ENCODE measurements around the gene DCTN2. TPM values are rescaled to one million over a fixed set of nuclear protein-coding genes. Genes with fewer than 3 reads are reported as not detected.
"Not testable (repeated sequence)": the region's sequence is repeated elsewhere in the genome, so short reads cannot be mapped to it uniquely, and the experiment has no call there.

Gene DCTN2
- total and polyA plus RNA-seq, 7 experiments from 2014 or later: 52.1 to 78.8 (median 63.0) TPM

- H3K4me3 ChIP-seq (ENCODE audit: low read length); H3K4me1 Mint-ChIP-seq; H3K27ac Mint-ChIP-seq; H3K27ac ChIP-seq (ENCODE audit: low read depth, low read length); H3K9me3 Mint-ChIP-seq; H3K4me3 Mint-ChIP-seq; H3K27me3 ChIP-seq (ENCODE audit: control insufficient read depth in 2 of 2, insufficient read depth in 2 of 2, low read length in 2 of 2); CTCF ChIA-PET; intact Hi-C loops (cut with micrococcal nuclease); ATAC-seq; H3K4me1 ChIP-seq (ENCODE audit: control insufficient read depth in 2 of 2, insufficient read depth in 2 of 2, low read length in 2 of 2); H3K36me3 Mint-ChIP-seq; H3K36me3 ChIP-seq (ENCODE audit: control insufficient read depth in 2 of 3, insufficient read depth in 3 of 3, low read length in 3 of 3); H3K9me3 ChIP-seq (ENCODE audit: control insufficient read depth in 2 of 3, low read length in 3 of 3); POLR2A ChIA-PET; DNase-seq: not testable (repeated sequence)
- peaks cover 0 to 19% (median 4%) of the 10 kb centered on the region in 5 donors for H3K27me3 Mint-ChIP-seq
Observed at GRCh38 chr12:57561117-57561516, 14.1 kb upstream of the DCTN2 start.

- peaks cover 0 to 7% (median 0%) of the 10 kb centered on the region in 7 donors for H3K4me1 Mint-ChIP-seq
- peaks cover 0 to 5% (median 0%) of the 10 kb centered on the region in 5 donors for H3K36me3 Mint-ChIP-seq
- no peak overlapping the region for H3K4me3 Mint-ChIP-seq
- H3K27ac Mint-ChIP-seq: no peak overlapping the region
- Histone ChIP-seq H3K4me3 (ENCODE audit: low read length) (no peak overlapping the region), H3K9me3 (ENCODE audit: control insufficient read depth in 2 of 3, low read length in 3 of 3) (no peaks in the 10 kb centered on the region), H3K4me1 (ENCODE audit: control insufficient read depth in 2 of 2, insufficient read depth in 2 of 2, low read length in 2 of 2) (no peaks in the 10 kb centered on the region), H3K36me3 (ENCODE audit: control insufficient read depth in 2 of 3, insufficient read depth in 3 of 3, low read length in 3 of 3) (no peaks in the 10 kb centered on the region), H3K27me3 (ENCODE audit: control insufficient read depth in 2 of 2, insufficient read depth in 2 of 2, low read length in 2 of 2) (no peaks in the 10 kb centered on the region), H3K27ac (ENCODE audit: low read depth, low read length) (no peak overlapping the region)
- no peak for DNase-seq
- no peak for ATAC-seq
- no peaks in the 10 kb centered on the region for H3K9me3 Mint-ChIP-seq
- ChIA-PET POLR2A (no interaction called here), CTCF (no interaction called here)
- intact Hi-C loops (cut with micrococcal nuclease): no loop called here
- H3K27me3 Mint-ChIP-seq: peaks cover 0 to 19% (median 4%) of the 10 kb centered on the region in 5 donors
Observed at GRCh38 chr12:57560516-57560915, 13.5 kb upstream of the DCTN2 start.

- ChIA-PET POLR2A (interaction anchor here (0.9 kb wide), 1 partner anchor 39 kb away, joined by 3 read pairs; no protein-coding TSS in a partner anchor), CTCF (no interaction called here)
- no peak overlapping the region for H3K4me3 Mint-ChIP-seq
- no peak overlapping the region for H3K27ac Mint-ChIP-seq
- Histone ChIP-seq H3K4me3 (ENCODE audit: low read length) (no peak overlapping the region), H3K36me3 (ENCODE audit: control insufficient read depth in 2 of 3, insufficient read depth in 3 of 3, low read length in 3 of 3) (no peaks in the 10 kb centered on the region), H3K27ac (ENCODE audit: low read depth, low read length) (no peak overlapping the region), H3K4me1 (ENCODE audit: control insufficient read depth in 2 of 2, insufficient read depth in 2 of 2, low read length in 2 of 2) (no peaks in the 10 kb centered on the region), H3K27me3 (ENCODE audit: control insufficient read depth in 2 of 2, insufficient read depth in 2 of 2, low read length in 2 of 2) (no peaks in the 10 kb centered on the region), H3K9me3 (ENCODE audit: control insufficient read depth in 2 of 3, low read length in 3 of 3) (no peaks in the 10 kb centered on the region)
- ATAC-seq (no peak), DNase-seq (no peak)
- intact Hi-C loops (cut with micrococcal nuclease): no loop called here
- H3K36me3 Mint-ChIP-seq: peaks cover 0 to under 1% (median 0%) of the 10 kb centered on the region in 5 donors
- peaks cover 0 to 7% (median 0%) of the 10 kb centered on the region in 7 donors for H3K4me1 Mint-ChIP-seq
- no peaks in the 10 kb centered on the region for H3K9me3 Mint-ChIP-seq
- H3K27me3 Mint-ChIP-seq: peaks cover 0 to 22% (median 4%) of the 10 kb centered on the region in 5 donors
Observed at GRCh38 chr12:57558864-57559263, 11.9 kb upstream of the DCTN2 start.

GRCh38 chr12:57554897-57555296 is 7.9 kb upstream of the DCTN2 start:
- CTCF ChIA-PET: no interaction called here
- Mint-ChIP-seq H3K36me3 (no peaks in the 10 kb centered on the region), H3K9me3 (no peaks in the 10 kb centered on the region)

GRCh38 chr12:57554453-57554852 is 7.5 kb upstream of the DCTN2 start:
- no peak overlapping the region for H3K27ac Mint-ChIP-seq
- no peaks in the 10 kb centered on the region for H3K36me3 Mint-ChIP-seq
- H3K4me3 ChIP-seq (ENCODE audit: low read length): no peak overlapping the region
- H3K4me1 Mint-ChIP-seq: peaks cover 0 to 15% (median 13%) of the 10 kb centered on the region in 7 donors
- DNase-seq (no peak), ATAC-seq (no peak)
- ChIA-PET CTCF (no interaction called here), POLR2A (no interaction called here)
- no peaks in the 10 kb centered on the region for H3K27me3 ChIP-seq (ENCODE audit: control insufficient read depth in 2 of 2, insufficient read depth in 2 of 2, low read length in 2 of 2)
- H3K4me1 ChIP-seq (ENCODE audit: control insufficient read depth in 2 of 2, insufficient read depth in 2 of 2, low read length in 2 of 2): peaks cover 0 to 3% of the 10 kb centered on the region in 2 donors
- no peaks in the 10 kb centered on the region for H3K9me3 Mint-ChIP-seq
- H3K27ac ChIP-seq (ENCODE audit: low read depth, low read length): no peak overlapping the region
- H3K4me3 Mint-ChIP-seq: no peak overlapping the region
- no peaks in the 10 kb centered on the region for H3K36me3 ChIP-seq (ENCODE audit: control insufficient read depth in 2 of 3, insufficient read depth in 3 of 3, low read length in 3 of 3)
- H3K9me3 ChIP-seq (ENCODE audit: control insufficient read depth in 2 of 3, low read length in 3 of 3): no peaks in the 10 kb centered on the region
- intact Hi-C loops (cut with micrococcal nuclease): no loop called here
- peaks cover 0 to 15% (median 5%) of the 10 kb centered on the region in 5 donors for H3K27me3 Mint-ChIP-seq

More at GRCh38 chr12:57554897-57555296, 7.9 kb upstream of the DCTN2 start:
- no peak for ATAC-seq
- H3K27ac Mint-ChIP-seq: no peak overlapping the region
- no peak overlapping the region for H3K4me3 Mint-ChIP-seq
- DNase-seq: no peak
- H3K4me1 Mint-ChIP-seq: peaks cover 0 to 14% (median 12%) of the 10 kb centered on the region in 7 donors
- Histone ChIP-seq H3K4me3 (ENCODE audit: low read length) (no peak overlapping the region), H3K36me3 (ENCODE audit: control insufficient read depth in 2 of 3, insufficient read depth in 3 of 3, low read length in 3 of 3) (no peaks in the 10 kb centered on the region), H3K27me3 (ENCODE audit: control insufficient read depth in 2 of 2, insufficient read depth in 2 of 2, low read length in 2 of 2) (no peaks in the 10 kb centered on the region), H3K9me3 (ENCODE audit: control insufficient read depth in 2 of 3, low read length in 3 of 3) (no peaks in the 10 kb centered on the region), H3K4me1 (ENCODE audit: control insufficient read depth in 2 of 2, insufficient read depth in 2 of 2, low read length in 2 of 2) (peaks cover 0 to 3% of the 10 kb centered on the region in 2 donors), H3K27ac (ENCODE audit: low read depth, low read length) (no peak overlapping the region)
- POLR2A ChIA-PET: no interaction called here
- H3K27me3 Mint-ChIP-seq: peaks cover 0 to 14% (median 4%) of the 10 kb centered on the region in 5 donors
- intact Hi-C loops (cut with micrococcal nuclease): no loop called here

- H3K36me3 ChIP-seq (ENCODE audit: control insufficient read depth in 2 of 3, insufficient read depth in 3 of 3, low read length in 3 of 3): no peaks in the 10 kb centered on the region
- no peaks in the 10 kb centered on the region for H3K27me3 ChIP-seq (ENCODE audit: control insufficient read depth in 2 of 2, insufficient read depth in 2 of 2, low read length in 2 of 2)
- ChIA-PET POLR2A (interaction anchor here (0.5 kb wide), 1 partner anchor 225 kb away, joined by 3 read pairs; no protein-coding TSS in a partner anchor), CTCF (no interaction called here)
- no peaks in the 10 kb centered on the region for H3K9me3 ChIP-seq (ENCODE audit: control insufficient read depth in 2 of 3, low read length in 3 of 3)
- Mint-ChIP-seq H3K4me1 (peaks cover 0 to 22% (median 19%) of the 10 kb centered on the region in 7 donors), H3K27me3 (peaks cover 0 to 24% (median 6%) of the 10 kb centered on the region in 5 donors), H3K4me3 (no peak overlapping the region), H3K27ac (no peak overlapping the region), H3K9me3 (no peaks in the 10 kb centered on the region), H3K36me3 (no peaks in the 10 kb centered on the region)
- H3K4me1 ChIP-seq (ENCODE audit: control insufficient read depth in 2 of 2, insufficient read depth in 2 of 2, low read length in 2 of 2): peaks cover 0 to 3% of the 10 kb centered on the region in 2 donors
- no peak overlapping the region for H3K4me3 ChIP-seq (ENCODE audit: low read length)
- DNase-seq (no peak), ATAC-seq (no peak)
- intact Hi-C loops (cut with micrococcal nuclease): no loop called here
- no peak overlapping the region for H3K27ac ChIP-seq (ENCODE audit: low read depth, low read length)
Observed at GRCh38 chr12:57553343-57554202, 6.6 kb upstream of the DCTN2 start.
